NCI-H2196 (cell line): Measurements from ENCODE around the gene RPP14.
"Not testable (repeated sequence)": the region's sequence is repeated elsewhere in the genome, so short reads cannot be mapped to it uniquely, and the experiment has no call there.

Source experiments
- DNase-seq: peaks from one replicate; lab custom pipeline; 2025; ENCODE audit not compliant: unreplicated experiment; lab: John Stamatoyannopoulos, UW

The RPP14 gene

DNA sequence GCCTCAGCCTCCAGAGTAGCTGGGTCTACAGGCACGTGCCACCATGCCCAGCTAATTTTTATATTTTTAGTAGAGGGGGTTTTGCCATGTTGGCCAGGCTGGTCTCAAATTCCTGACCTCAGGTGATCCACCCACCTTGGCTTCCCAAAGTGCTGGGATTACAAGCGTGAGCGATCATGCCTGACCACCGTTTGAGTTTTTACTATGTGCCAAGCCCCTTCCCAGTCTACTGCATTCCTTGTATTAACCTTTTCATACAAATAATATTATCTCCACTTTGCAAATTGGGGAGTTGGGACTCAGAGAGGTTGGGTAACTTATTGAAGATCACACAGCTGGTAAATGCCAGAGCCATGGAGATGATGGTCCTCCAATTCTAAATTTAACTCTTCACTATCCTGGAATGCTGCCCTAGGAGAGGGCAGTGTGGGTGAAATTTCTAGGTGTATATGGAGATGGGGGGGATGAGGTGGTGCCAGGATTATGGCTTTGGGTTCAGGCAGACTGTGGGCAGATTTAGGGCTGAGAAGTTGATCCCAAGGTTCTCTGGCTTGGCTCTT, 25.6 kb downstream of the RPP14 start:
- DNase-seq, result no peak

DNA sequence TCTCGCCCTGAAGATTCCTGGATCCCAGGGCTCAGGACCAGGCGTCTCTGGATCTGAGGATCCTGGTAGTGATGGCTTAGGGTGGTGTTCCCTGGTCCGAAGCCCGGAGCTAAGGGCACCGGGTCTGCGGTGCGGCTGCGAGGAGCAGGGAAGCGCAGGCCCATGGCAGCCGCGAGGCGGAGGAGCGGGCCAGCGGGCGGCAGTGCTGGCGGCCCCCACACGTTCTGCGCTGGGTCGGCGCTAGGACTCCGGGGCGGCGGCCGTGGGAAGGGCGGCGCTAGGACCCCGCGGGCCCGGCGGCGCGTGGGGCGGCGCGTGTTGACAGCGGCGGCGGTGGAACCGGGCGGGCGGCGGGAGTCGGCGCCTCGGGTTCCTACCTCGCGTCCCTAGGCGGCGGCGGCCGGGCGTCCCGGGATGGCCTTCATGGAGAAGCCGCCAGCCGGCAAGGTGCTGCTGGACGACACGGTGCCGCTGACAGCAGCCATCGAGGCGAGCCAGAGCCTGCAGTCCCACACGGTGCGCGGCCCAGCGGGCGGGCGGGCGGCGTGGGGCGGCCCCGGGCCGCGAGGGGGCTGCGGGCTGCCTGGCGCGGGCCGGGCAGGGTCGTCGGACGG, 26.6 kb downstream of the RPP14 start, which contains the start of gene PXK:
Gene PXK (plus strand): TSS at position 318 of the 614 bp plus-strand sequence. CDS start 97 bp downstream, at position 415.
- DNase-seq, result peak; percentile 39

GRCh38 chr3:58333206-58334012, 27.4 kb downstream of the RPP14 start:
- no peak for DNase-seq

DNA sequence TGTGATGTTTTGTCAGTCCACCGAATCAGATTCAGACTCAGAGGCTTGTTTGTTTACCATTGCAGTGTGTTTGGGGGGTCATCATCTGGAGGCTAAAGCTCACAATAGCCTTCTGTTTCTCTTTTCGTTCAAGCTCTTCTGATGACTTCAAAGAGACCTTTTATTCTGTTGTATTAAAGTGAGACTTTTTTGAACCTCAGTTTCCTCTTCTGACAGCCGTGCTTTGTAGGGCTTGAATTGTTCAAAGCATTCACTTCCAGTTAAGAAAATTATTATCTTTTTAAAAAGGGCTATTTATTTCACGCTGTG, 27.9 kb downstream of the RPP14 start:
- DNase-seq, result no peak

DNA sequence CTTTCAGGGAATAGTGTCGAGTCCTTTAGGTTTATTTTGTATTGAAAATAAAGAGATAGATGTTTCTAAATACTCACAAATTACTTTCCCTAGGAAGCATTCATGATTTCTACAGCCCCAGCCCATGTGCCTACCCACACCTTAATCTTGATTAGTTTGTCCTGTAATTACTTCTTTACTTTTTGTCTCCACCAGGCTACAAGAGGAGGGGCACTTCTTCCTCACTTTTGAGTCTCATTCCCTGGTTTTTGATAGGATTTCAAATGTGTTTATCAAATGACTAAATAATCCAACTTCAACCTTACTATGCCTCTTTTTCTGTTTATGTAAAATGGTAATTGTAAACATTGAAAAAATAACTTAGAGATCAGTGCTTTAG, 28.4 kb downstream of the RPP14 start:
- DNase-seq, result no peak

DNA sequence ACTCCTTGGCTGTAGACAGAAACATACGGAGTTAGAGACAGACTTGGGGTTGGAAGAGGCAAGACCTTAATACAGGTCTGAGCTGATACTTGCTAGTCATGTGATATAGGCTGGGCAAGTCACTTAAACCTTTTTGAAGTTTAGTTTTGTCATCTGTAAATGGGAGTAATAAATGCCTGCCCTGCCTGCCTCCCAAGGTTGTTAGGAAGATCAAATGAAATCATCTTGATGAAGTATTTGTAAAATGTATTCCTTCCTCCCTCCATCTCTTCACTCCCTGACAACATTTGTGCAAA, 29.6 kb downstream of the RPP14 start:
- DNase-seq, result no peak

- no peak for DNase-seq
Observed at GRCh38 chr3:58336135-58336882, 30.3 kb downstream of the RPP14 start.

- no peak for DNase-seq
Observed at GRCh38 chr3:58337190-58337589, 31.1 kb downstream of the RPP14 start.

GRCh38 chr3:58339146-58339545, 33.1 kb downstream of the RPP14 start:
- DNase-seq, result not testable (repeated sequence)

DNA sequence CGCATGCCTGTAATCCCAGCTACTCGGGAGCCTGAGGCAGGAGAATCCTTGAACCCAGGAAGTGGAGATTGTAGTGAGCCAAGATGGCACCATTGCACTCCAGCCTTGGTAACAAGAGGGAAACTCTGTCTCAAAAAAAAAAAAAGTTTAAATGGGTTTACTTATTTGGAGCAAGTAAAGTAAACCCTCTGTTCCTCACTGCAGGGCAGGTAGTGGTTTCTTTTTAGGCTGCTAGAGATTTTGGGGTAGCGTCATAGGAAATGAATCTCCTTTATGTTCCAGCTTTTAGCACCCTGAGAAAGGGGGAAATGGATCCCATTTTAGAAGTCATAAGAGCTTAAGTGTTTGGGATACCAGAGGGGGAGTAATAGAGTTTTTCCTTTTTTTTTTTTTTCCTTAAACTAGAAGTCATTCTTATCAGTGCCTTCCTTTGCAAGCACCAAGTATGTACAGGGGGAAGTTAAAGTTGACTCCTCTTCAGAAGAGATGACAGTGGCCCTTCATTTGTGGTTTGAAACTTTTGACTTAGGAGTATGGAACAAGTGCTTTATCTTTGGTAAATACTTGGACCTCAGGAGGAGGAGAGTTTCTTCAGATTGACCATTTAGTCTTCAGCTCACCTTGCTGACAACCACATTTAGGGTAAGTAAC, 34.7 kb downstream of the RPP14 start:
- no peak for DNase-seq

GRCh38 chr3:58341376-58341775, 35.3 kb downstream of the RPP14 start:
- no peak for DNase-seq

- no peak for DNase-seq
Observed at GRCh38 chr3:58342676-58343075, 36.6 kb downstream of the RPP14 start.

DNA sequence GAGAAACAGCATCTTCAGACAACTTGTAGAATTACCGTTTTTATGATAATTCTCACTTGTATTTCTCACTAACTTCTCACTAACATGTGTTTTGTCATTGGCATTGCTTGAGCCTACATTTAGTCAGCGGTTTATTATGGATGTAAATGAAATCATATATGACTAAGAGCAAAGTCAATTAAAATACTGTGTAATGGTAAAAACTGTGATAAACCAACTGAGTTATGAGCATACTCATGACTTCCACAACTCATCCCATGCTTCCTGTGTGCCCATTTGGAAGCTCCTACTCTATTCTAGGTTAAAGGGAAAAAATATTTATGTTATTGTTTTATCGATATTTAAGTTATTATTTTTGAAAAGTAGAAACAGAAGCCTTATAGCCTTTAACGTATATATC, 39.4 kb downstream of the RPP14 start:
- no peak for DNase-seq

DNA sequence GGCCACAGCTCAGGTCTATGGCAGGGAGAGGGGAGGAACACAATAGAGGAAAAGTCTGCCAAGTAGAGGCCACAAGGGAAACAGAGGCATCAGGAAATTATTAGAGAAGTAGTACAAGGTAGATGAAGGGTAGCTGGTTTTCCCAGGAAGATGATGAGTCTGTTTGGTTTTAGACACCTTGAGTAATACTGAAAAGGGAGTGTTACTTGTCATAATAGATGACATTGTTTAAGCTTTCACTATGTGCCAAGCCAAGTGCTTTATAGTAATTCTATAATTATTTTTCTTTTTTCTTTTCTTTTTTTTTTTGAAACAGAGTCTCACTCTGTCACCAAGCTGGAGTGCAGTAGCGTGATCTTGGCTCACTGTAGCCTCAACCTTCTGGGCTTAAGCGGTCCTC, 40.3 kb downstream of the RPP14 start:
- DNase-seq, result no peak

DNA sequence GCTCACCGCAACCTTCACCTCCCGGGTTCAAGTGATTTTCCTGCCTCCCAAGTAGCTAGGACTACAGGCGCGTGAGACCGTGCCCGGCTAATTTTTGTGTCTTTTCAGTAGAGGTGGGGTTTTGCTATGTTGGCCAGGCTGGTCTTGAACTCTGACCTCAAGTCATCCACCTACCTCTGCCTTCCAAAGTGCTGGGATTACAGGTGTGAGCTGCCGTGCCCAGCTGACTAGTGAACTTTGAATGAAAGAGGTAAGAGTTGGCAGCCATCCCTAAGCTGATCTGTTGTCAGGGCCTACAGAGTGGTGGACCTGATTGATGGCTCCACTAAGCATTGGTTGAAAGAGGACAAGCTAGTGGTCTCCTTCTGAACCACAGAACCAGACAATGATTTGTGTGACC, 41.9 kb downstream of the RPP14 start:
- no peak for DNase-seq

GRCh38 chr3:58349792-58350626, 44.0 kb downstream of the RPP14 start:
- no peak for DNase-seq

DNA sequence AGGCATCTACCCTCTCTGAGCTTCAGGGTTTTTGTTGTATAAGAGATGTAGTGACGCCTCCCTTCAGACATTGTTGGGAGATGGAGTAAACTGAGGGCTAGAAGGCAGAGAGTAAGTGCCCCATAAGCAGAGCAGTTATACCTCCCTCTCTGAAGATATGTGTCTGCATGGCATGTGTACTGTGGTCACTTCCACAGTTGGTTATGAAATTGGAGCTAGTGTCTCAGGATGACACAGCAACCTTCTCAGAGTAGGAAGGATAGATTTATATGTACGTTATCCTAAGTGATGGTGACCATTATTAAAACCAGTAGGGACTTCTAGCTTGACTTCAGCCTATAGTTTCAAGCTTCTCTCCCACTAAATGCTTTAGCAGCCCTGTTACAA, 44.6 kb downstream of the RPP14 start:
- no peak for DNase-seq

DNA sequence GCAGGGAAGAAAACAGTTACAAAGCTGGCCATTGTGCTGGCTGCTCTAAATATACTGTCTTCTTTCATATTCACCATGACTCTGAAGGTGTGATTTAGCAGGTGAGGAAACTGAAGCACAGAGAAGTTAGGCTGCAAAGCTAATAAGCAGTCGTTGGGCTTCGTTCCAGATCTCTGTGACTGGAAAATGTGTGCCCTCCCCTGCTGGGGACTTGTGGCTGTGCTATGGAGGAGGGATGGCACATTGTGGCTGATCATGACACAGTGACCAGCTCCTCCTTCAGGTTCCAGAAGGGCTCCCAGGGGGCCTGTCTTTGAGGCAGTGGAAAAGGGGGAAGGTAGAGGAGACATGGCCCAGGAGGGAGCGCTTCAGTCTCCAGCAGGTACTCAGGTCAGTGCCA, 45.9 kb downstream of the RPP14 start:
- no peak for DNase-seq

DNA sequence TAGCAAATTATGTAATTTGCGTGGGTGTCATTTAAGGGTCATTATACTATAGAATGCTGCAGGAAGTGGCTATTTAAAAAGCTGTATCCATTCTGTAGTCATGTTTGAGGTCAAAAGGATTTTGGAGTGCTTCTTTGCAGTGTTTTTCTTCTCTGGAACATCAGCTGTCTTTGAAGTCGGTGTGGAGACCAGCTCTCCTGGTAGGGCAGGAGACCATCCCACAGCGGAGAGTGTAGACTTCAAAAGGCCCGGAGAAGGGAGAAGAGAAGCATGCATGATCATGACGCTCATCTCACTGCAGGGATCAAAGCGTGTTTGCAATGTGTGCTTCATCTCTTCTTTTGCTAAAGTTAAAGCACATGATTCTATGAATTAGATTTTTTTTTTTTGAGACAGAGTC, 46.6 kb downstream of the RPP14 start:
- no peak for DNase-seq

DNA sequence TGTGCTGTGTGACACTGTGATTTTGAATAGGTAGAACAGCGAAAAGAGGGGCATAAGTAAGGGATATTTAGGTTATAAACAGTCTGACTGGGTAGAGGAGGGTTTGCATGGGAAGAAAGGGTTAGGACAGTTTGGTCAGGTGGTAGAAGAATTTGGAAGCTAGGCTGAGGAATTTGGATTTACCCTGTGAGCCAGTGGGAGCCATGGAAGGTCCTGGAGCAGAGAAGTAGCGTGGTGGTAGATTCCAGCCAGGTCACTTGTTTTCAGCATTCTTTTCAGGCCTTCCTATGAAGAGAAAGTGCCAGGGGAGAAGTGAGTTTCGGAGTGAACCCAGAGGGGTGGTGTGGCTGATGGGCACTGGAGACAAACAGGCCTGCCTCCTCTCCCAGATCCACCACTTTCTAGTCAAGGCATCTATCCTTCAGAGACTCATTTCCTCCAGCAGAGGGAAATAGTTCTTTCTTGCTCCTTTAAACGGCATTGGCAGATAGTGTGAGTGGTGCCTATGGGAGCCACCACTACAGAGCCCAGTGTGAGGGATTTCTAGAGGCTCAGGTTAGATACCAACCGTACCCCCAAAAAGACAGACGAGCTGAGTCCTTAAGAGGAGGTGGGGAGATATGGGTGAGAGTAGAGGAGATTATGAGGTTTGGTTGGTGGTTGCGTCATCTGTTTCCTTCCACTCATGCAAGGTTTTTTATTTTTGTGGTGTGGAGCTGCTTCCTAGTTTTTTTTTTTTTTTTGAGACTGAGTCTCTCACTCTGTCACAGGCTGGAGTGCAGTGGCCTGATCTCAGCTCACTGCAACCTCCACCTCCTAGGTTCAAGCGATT, 47.9 kb downstream of the RPP14 start:
- DNase-seq, result no peak
